ENCODE measurements around the gene CNOT3. TPM values are rescaled to one million over a fixed set of nuclear protein-coding genes. Genes with fewer than 3 reads are reported as not detected.
A peak's percentile ranks its signal among the peaks of the same experiment; 100 is the strongest.

CNOT3 gene
- total RNA-seq, 2 experiments from 2014 or later, result 55.1 to 58.4 TPM

- CTCF ChIA-PET, result interaction anchor here (0.6 kb wide), 1 partner anchor 18 kb away, joined by 3 read pairs; the partner anchor contains the start of gene CNOT3
- peak overlapping the region; percentile 18 for H3K4me3 Mint-ChIP-seq
- POLR2A ChIA-PET, result no interaction called here
- DNase-seq (peak; percentile 75), ATAC-seq (no peak)
- peak overlapping the region; percentile 92 for H3K27ac Mint-ChIP-seq
- peaks cover 43% of the 10 kb centered on the region for H3K4me1 Mint-ChIP-seq (ENCODE audit: low read depth)
- H3K36me3 Mint-ChIP-seq (ENCODE audit: low read depth), result peaks cover 72% of the 10 kb centered on the region
- no peaks in the 10 kb centered on the region for H3K27me3 Mint-ChIP-seq (ENCODE audit: low read depth)
- H3K9me3 Mint-ChIP-seq (ENCODE audit: insufficient read depth), result no peaks in the 10 kb centered on the region
Observed at GRCh38 chr19:54154603-54155345, 17.2 kb downstream of the CNOT3 start.

GRCh38 chr19:54155694-54156093 is 18.1 kb downstream of the CNOT3 start:
- no peak overlapping the region for H3K27ac Mint-ChIP-seq
- CTCF ChIA-PET, result no interaction called here

GRCh38 chr19:54156490-54156889 is 18.9 kb downstream of the CNOT3 start:
- Mint-ChIP-seq H3K4me1 (ENCODE audit: low read depth) (peaks cover 55% of the 10 kb centered on the region), H3K4me3 (no peak overlapping the region), H3K9me3 (ENCODE audit: insufficient read depth) (no peaks in the 10 kb centered on the region), H3K36me3 (ENCODE audit: low read depth) (peaks cover 60% of the 10 kb centered on the region), H3K27ac (no peak overlapping the region), H3K27me3 (ENCODE audit: low read depth) (no peaks in the 10 kb centered on the region)
- no peak for ATAC-seq
- POLR2A ChIA-PET, result interaction anchor here (1.2 to 1.4 kb wide), 2 partner anchors 13 to 20 kb away, joined by 3 read pairs; no protein-coding TSS in a partner anchor
- no peak for DNase-seq
- CTCF ChIA-PET, result no interaction called here

More at GRCh38 chr19:54155694-54156093, 18.1 kb downstream of the CNOT3 start:
- POLR2A ChIA-PET, result no interaction called here
- H3K27me3 Mint-ChIP-seq (ENCODE audit: low read depth), result no peaks in the 10 kb centered on the region
- ATAC-seq, result no peak
- peaks cover 66% of the 10 kb centered on the region for H3K36me3 Mint-ChIP-seq (ENCODE audit: low read depth)
- DNase-seq, result no peak
- H3K4me1 Mint-ChIP-seq (ENCODE audit: low read depth), result peaks cover 51% of the 10 kb centered on the region
- no peaks in the 10 kb centered on the region for H3K9me3 Mint-ChIP-seq (ENCODE audit: insufficient read depth)
- no peak overlapping the region for H3K4me3 Mint-ChIP-seq

- Mint-ChIP-seq H3K27me3 (ENCODE audit: low read depth) (no peaks in the 10 kb centered on the region), H3K36me3 (ENCODE audit: low read depth) (peaks cover 55% of the 10 kb centered on the region), H3K4me1 (ENCODE audit: low read depth) (peaks cover 58% of the 10 kb centered on the region), H3K9me3 (ENCODE audit: insufficient read depth) (no peaks in the 10 kb centered on the region), H3K27ac (peak overlapping the region; percentile 78), H3K4me3 (no peak overlapping the region)
- CTCF ChIA-PET, result no interaction called here
- no peak for ATAC-seq
- POLR2A ChIA-PET, result interaction anchor here (0.8 to 1.4 kb wide), 3 partner anchors 13 to 20 kb away, joined by 3 to 4 read pairs (median 3); no protein-coding TSS in a partner anchor
- no peak for DNase-seq
Observed at GRCh38 chr19:54156953-54157352, 19.4 kb downstream of the CNOT3 start.

GRCh38 chr19:54158812-54159351 is 21.3 kb downstream of the CNOT3 start:
- peak overlapping the region; percentile 98 for H3K4me3 Mint-ChIP-seq
- H3K4me1 Mint-ChIP-seq (ENCODE audit: low read depth), result peaks cover 68% of the 10 kb centered on the region

GRCh38 chr19:54159352-54160181 is 22.0 kb downstream of the CNOT3 start, which contains the start of gene LENG1:
TSS of gene LENG1 (minus strand) at chr19:54159721. CDS start at chr19:54159695, 26 bp downstream.
- H3K27me3 Mint-ChIP-seq (ENCODE audit: low read depth), result peaks cover 2% of the 10 kb centered on the region
- ATAC-seq (peak; percentile 91), DNase-seq (peak; percentile 100)
- ChIA-PET CTCF (interaction anchor here (0.9 to 2.5 kb wide), 10 partner anchors 9 to 106 kb away, joined by 3 to 7 read pairs (median 4); partner anchors contain the start of genes CNOT3 and MBOAT7), POLR2A (interaction anchor here (0.6 to 3.1 kb wide), 15 partner anchors 9 to 800 kb away, joined by 3 to 18 read pairs (median 6); partner anchors contain the start of genes CNOT3, MBOAT7, PRPF31 and RPS9)
- no peaks in the 10 kb centered on the region for H3K9me3 Mint-ChIP-seq (ENCODE audit: insufficient read depth)
- peak within 1 kb of the TSS; percentile 100 for H3K27ac Mint-ChIP-seq
- peak within 1 kb of the TSS; percentile 98 for H3K4me3 Mint-ChIP-seq
- H3K4me1 Mint-ChIP-seq (ENCODE audit: low read depth), result peaks cover 67% of the 10 kb centered on the region
- peaks cover 36% of the 10 kb centered on the region for H3K36me3 Mint-ChIP-seq (ENCODE audit: low read depth)

More at GRCh38 chr19:54158812-54159351, 21.3 kb downstream of the CNOT3 start:
- ChIA-PET CTCF (interaction anchor here (1.3 to 2.5 kb wide), 8 partner anchors 9 to 107 kb away, joined by 3 to 7 read pairs (median 4); partner anchors contain the start of genes CNOT3 and MBOAT7), POLR2A (interaction anchor here (0.6 to 3.1 kb wide), 13 partner anchors 9 to 264 kb away, joined by 3 to 18 read pairs (median 7); partner anchors contain the start of genes CNOT3, MBOAT7, PRPF31 and RPS9)
- DNase-seq, result peak; percentile 59
- Mint-ChIP-seq H3K36me3 (ENCODE audit: low read depth) (peaks cover 43% of the 10 kb centered on the region), H3K27me3 (ENCODE audit: low read depth) (peaks cover 2% of the 10 kb centered on the region), H3K9me3 (ENCODE audit: insufficient read depth) (no peaks in the 10 kb centered on the region), H3K27ac (peak overlapping the region; percentile 100)
- no peak for ATAC-seq

- ATAC-seq, result peak; percentile 0
- ChIA-PET CTCF (interaction anchor here (0.9 to 1.9 kb wide), 5 partner anchors 19 to 106 kb away, joined by 3 to 7 read pairs (median 4); partner anchors contain the start of genes CNOT3 and MBOAT7), POLR2A (interaction anchor here (1.0 to 3.1 kb wide), 10 partner anchors 8 to 45 kb away, joined by 4 to 18 read pairs (median 10); partner anchors contain the start of genes CNOT3, MBOAT7, PRPF31 and RPS9)
- Mint-ChIP-seq H3K4me3 (peak overlapping the region; percentile 98), H3K9me3 (ENCODE audit: insufficient read depth) (no peaks in the 10 kb centered on the region), H3K27ac (peak overlapping the region; percentile 100), H3K36me3 (ENCODE audit: low read depth) (peaks cover 29% of the 10 kb centered on the region), H3K4me1 (ENCODE audit: low read depth) (peaks cover 63% of the 10 kb centered on the region), H3K27me3 (ENCODE audit: low read depth) (peaks cover 2% of the 10 kb centered on the region)
- DNase-seq, result no peak
Observed at GRCh38 chr19:54160182-54160811, 22.7 kb downstream of the CNOT3 start.

- Mint-ChIP-seq H3K27me3 (ENCODE audit: low read depth) (peaks cover 2% of the 10 kb centered on the region), H3K4me1 (ENCODE audit: low read depth) (peaks cover 61% of the 10 kb centered on the region), H3K9me3 (ENCODE audit: insufficient read depth) (no peaks in the 10 kb centered on the region), H3K4me3 (peak overlapping the region; percentile 98), H3K36me3 (ENCODE audit: low read depth) (peaks cover 27% of the 10 kb centered on the region), H3K27ac (peak overlapping the region; percentile 100)
- no peak for ATAC-seq
- CTCF ChIA-PET, result interaction anchor here (1.2 to 1.3 kb wide), 2 partner anchors 24 to 28 kb away, joined by 4 read pairs; partner anchors contain the start of genes CNOT3 and MBOAT7
- POLR2A ChIA-PET, result interaction anchor here (1.0 to 3.1 kb wide), 5 partner anchors 12 to 29 kb away, joined by 4 to 18 read pairs (median 12); partner anchors contain the start of genes CNOT3 and MBOAT7
- no peak for DNase-seq
Observed at GRCh38 chr19:54160854-54161253, 23.3 kb downstream of the CNOT3 start.

GRCh38 chr19:54162241-54162805 is 24.8 kb downstream of the CNOT3 start:
- H3K27ac Mint-ChIP-seq, result peak overlapping the region; percentile 31
- POLR2A ChIA-PET, result interaction anchor here (1.1 to 1.3 kb wide), 2 partner anchors 26 to 27 kb away, joined by 3 to 5 read pairs; partner anchors contain the start of gene MBOAT7

GRCh38 chr19:54162884-54163283 is 25.3 kb downstream of the CNOT3 start:
- Mint-ChIP-seq H3K4me3 (peak overlapping the region; percentile 70), H3K27me3 (ENCODE audit: low read depth) (peaks cover 2% of the 10 kb centered on the region), H3K4me1 (ENCODE audit: low read depth) (peaks cover 51% of the 10 kb centered on the region), H3K9me3 (ENCODE audit: insufficient read depth) (no peaks in the 10 kb centered on the region), H3K36me3 (ENCODE audit: low read depth) (peaks cover 10% of the 10 kb centered on the region), H3K27ac (peak overlapping the region; percentile 64)
- POLR2A ChIA-PET, result interaction anchor here (0.7 to 1.3 kb wide), 4 partner anchors 26 to 38 kb away, joined by 3 to 5 read pairs (median 4); partner anchors contain the start of genes MBOAT7 and RPS9
- DNase-seq (no peak), ATAC-seq (no peak)
- CTCF ChIA-PET, result no interaction called here

More at GRCh38 chr19:54162241-54162805, 24.8 kb downstream of the CNOT3 start:
- CTCF ChIA-PET, result no interaction called here
- H3K4me3 Mint-ChIP-seq, result peak overlapping the region; percentile 70
- H3K4me1 Mint-ChIP-seq (ENCODE audit: low read depth), result peaks cover 53% of the 10 kb centered on the region
- peaks cover 15% of the 10 kb centered on the region for H3K36me3 Mint-ChIP-seq (ENCODE audit: low read depth)
- ATAC-seq (peak; percentile 3), DNase-seq (peak; percentile 86)
- H3K9me3 Mint-ChIP-seq (ENCODE audit: insufficient read depth), result no peaks in the 10 kb centered on the region
- peaks cover 2% of the 10 kb centered on the region for H3K27me3 Mint-ChIP-seq (ENCODE audit: low read depth)

Data from activated CD8-positive, alpha-beta T cell treated with anti-CD3 and anti-CD28 coated beads, Interleukin-2, amount 10 ng/mL, durations not matched to agents 7 days and 5 days (primary cell).